ENCODE data around the gene TBC1D17.

TBC1D17 gene

DNA sequence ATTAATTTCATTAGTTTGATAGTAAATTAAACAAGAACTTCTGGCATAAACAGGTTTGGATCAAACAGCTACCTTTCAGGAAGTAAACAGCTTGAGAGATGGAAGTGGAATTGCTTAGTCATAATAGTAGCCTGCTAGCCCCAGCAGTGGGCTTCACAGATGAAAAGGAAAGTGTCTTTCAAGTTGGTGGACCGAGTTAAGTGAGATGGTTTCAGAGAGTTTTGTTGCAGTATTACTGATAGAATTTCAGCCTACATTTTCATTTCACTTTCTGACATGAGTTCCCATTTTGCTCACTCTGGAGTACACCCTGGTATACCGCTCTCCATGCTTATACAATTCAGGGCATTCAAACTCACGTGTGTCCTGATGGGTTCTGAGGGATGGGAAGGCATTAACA, 28.6 kb upstream of the TBC1D17 start:
- no peak for DNase-seq (ENCODE audit: low read depth)

DNA sequence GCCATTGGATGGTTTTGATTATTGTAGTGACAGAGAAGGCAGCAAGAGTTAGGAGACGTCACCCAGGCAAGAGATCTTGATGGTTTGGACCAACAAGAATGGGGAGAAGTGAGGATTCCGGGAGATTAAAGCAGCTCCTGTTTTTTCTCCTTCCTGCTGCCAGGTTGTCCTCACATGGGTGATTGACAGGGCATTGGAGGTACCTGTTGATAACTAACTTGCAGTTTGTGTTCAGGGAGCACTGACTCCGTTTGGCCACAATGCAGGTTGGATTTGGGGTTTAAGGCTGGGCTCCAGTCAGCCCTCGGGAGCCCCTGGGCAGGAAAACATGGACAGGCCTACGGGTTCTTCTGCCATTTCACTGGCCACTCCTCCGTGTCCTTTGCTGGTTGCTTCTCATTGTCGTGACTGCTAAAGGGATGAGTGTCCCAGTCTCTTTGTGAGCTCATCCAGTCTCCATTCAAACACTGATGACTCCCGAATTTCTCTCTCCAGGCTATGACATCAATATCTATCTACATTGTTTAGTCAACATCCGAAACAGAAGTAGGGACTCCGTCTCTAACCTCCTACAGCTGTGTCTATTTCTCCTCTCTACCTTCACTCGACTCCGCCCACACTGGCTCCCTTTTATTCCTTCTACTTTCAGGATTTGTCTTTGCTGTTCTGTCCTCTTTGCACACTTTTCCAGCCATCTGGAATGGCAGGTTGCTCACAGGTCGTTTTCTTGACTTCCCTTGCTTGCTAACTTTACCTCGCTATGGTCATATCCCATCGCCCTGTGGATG, 27.9 kb upstream of the TBC1D17 start:
- DNase-seq (ENCODE audit: low read depth) = no peak

DNA sequence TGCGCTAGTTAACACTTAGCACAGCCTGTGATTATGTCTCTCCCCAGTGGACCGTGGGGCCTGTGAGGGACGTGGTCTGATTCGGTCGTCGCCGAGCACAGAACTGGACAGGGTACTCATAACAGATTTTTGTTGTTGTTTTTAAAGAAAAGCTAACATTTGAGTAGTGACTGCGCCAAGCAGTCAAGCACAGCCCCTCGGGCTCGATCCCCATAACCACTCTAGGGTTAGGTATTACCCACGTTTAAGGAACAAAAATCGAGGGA, 27.3 kb upstream of the TBC1D17 start:
- DNase-seq (ENCODE audit: low read depth) = no peak

DNA sequence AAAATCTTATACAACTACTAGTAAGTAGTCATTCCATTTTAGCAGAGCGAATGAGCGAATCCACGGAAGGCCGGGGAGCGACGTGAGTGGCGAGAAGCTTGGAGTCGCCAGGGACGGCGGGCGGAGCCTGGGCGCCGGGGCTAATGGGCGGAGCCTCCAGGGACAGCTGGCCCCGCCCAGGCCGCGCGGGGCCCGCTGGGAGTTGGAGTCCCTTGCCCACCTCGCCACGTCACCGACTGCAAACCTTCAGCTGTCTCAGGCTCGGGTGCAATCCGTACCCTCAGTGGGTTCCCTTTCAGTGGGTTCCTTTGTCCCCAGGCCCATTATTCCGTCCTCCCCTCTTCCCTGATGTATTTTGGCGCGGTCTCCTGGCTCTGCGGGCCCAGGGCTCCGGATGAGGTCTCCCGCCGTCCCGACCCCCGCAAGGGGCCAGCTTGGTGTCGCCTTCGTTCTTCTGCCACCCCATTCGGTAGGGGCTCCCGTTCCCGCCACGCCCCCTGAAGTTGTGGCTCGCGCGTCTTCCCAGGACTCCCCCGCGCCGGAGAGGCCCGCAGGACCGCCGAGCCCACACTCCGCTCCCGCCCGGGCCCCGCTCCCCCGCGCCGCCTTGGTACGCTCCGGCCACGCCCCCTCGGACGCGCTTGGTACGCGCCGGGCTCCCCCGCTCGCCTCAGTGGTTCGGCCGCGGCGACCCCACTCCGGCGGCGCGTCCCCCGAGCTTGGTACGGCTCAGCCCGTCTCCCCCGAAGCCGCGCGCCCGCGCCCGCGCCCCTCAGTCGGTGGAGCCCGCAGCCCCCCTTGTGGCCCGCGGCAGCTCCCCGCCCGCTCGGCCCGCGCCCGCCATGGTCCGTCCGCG, 26.8 kb upstream of the TBC1D17 start, which contains the start of gene PTOV1:
Gene PTOV1 (plus strand): TSS at position 673 of the 856 bp plus-strand sequence.
- DNase-seq (ENCODE audit: low read depth) = peak; percentile 76

DNA sequence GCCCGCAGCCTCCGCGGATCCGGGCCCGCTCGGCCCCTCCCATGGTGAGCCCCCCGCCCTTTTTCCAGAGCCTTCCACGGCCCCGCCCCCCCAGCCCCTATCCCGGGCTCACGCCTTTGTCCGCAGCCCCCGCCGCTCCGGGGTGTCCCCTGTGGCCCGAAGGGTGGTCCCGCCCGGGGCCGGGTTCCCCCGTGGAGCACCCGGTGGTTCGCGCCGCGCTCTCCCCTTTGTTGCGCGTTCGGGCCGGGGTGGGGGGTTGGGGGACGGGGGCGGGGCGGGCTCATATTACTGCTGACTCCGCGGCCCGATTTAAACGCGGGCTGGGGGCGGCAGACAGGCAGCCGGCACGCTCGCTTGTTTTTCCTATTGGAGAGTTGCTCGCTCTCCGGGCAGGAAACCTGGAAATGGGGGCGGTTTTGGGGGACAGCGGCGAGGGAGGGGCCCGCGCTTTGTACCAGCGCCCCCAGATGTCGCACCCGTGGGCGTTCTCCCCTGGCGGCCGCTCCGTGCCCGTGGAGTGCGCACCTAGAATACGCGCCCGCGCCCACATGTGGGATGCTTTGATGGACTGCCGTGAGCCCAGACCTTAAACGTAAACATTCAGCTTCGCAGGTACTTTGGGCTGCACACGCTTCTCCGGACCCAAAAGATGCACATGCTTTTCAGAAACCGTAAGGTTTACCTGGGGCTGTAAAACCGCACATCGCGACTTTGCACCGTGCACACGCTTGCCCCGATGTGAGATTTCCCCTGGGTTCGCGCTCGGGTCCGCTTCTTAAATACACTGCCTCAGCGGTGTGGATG, 25.8 kb upstream of the TBC1D17 start:
- no peak for DNase-seq (ENCODE audit: low read depth)

DNA sequence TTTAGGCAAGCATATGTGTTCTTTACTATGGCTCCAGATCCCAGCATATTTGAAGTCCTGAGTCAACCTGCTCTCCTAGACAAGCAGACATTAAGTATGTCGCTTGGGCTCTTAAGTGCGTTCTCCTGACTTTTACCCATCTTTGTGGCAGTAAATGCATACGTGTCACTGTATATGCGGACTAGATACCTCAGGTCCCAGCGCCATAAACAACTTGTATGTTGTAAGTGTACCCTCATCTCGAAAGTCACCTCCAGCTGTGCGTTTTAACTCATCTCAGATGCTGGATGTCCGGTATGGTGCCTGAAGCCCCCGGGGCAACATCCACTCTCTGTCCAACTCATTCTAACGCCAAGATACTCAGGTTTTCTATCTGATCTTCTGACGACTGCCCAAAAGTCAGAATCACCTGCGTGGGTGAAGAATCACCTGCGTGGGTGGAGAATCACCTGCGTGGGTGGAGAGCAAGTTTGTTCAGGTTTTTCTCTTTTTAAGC, 24.8 kb upstream of the TBC1D17 start:
- no peak for DNase-seq (ENCODE audit: low read depth)

DNA sequence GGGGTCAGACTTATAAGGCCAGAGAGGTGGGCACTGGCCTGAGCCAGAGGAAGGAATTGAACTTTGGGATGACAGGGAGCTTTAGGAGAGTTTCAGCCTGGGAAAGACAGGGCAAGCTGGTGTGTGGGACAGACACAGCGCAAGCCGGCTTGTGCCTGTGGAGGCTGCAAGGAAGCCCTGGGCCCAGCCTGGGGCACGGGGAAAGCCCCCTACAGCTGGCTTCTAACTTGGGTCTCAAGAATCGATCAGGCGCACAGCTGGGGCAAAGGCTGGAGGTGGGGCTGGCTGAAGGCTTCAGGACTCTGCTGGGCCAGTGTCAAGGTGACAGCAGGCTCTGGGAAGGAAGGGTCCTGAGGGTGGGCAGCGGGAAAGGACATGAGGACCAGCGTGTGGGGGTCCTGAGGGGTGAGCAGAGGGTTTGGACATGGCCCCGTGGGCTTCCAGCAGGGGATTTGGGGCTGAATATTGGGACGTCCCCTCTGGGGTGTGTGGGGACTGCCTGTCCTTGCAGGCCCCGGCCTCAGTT, 23.6 kb upstream of the TBC1D17 start:
- DNase-seq (ENCODE audit: low read depth) = no peak

DNA sequence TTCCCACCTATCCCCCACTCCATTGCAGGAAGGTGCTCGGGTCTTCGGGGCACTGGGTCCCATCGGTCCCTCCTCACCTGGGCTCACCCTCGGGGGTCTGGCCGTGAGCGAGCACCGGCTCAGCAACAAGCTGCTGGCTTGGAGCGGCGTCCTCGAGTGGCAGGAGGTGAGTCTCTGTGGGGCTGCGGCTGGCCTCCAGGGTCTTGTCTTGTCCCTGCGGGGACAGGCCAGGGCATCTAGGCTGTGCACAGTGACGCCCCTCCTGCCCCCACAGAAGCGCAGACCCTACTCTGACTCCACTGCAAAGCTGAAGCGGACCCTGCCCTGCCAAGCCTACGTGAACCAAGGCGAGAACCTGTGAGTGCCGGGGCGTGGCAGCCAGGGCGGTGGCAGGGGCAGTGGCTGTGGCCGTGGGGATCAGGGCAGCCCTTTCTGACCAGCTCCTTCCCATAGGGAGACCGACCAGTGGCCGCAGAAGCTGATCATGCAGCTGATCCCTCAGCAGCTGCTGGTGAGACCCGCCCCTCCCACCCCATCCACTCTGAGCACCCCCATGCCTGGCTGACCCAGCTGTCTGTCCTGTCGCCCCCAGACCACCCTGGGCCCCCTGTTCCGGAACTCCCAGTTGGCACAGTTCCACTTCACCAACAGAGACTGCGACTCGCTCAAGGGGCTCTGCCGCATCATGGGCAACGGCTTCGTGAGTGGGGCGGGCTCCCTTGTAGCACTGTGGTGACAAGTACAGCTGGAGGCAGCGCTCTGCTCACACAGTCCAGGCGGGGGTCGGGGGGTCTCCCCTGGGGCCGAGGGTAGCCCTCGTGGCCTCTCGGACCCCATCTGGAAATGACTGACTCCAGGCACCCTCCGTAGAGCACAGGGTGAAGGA, 22.9 kb upstream of the TBC1D17 start:
- no peak for DNase-seq (ENCODE audit: low read depth)

DNA sequence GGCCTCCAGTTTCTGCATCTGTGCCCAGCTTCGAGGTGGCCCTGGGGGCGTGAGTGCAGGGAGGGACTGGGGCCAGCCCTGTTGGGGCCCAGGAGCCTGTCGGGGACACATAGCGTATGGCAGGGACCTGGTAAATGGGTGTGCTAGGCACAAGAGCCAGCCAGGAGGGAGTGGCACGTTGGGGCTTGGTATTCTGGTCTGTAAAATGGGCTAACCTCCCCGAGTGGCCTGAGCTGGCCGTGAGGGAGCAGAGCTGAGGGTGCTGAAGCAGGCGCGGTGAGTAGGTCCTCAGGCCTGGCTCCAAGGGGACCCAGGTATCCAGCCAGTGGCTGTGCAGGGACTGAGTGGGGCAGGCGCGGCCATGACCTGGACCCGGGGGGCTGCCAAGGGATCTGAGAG, 22.2 kb upstream of the TBC1D17 start:
- no peak for DNase-seq (ENCODE audit: low read depth)

DNA sequence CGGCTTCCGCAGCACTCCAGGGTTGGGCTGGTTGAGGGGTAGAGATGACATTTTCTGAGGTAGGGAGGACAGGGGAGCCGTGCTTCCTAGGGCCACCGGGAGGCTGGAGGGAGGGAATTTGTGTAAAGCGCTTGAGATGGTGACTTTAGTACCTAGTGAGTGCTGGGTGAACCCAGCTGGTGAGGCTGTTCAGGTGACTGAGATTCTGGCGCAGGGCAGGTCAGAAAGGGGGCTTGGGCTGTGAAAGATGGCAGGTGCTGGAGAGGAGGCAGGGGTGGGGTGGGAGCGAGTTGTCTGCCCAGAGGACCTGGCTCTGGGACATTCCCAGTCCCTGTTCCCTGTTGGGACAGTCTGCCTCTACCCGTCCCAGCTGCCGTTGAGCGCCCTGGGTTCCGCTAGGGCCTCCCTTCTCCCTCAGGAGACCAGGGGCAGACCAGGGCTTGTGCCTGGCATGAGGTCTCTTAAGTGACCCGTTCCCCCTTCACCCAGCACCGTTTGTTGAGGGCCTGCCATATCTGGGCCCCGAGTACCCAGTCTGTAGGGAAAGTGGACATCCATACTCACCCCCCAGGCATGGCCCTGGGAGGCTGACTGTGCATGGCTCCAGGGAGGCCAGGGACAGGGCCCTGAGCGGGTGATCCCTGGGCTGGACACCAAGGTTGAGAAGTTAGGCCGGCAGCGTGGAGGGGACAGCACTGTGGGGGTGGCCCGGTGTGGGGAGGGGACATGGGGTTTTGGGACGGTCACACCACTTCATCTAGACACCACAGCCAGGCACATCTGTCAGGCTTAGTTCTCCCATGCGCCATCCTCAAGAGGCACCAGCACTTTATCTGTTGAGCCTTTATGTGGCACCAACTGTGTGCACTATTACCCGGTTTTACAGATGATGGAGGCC, 21.6 kb upstream of the TBC1D17 start:
- no peak for DNase-seq (ENCODE audit: low read depth)

DNA sequence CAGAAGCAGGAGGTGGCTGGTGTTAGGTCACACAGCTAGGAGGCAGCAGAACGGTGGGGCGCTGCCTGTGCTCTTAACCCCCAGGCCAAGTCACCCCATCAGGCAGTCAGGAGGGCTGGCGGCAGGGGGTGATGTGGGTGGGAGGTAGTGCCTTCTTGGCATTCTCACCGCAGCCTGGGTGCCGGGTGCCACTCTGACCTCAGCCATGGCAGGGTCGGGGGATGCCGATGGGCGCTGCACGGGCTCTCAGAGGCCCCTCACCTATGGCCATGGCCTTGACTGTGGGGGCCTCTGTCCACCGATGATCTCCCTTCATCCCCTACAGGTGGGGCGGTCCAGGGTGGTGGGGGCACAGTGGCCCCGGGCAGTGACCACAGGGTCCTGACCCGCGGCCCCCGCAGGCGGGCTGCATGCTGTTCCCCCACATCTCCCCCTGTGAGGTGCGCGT, 20.9 kb upstream of the TBC1D17 start:
- DNase-seq (ENCODE audit: low read depth) = no peak

DNA sequence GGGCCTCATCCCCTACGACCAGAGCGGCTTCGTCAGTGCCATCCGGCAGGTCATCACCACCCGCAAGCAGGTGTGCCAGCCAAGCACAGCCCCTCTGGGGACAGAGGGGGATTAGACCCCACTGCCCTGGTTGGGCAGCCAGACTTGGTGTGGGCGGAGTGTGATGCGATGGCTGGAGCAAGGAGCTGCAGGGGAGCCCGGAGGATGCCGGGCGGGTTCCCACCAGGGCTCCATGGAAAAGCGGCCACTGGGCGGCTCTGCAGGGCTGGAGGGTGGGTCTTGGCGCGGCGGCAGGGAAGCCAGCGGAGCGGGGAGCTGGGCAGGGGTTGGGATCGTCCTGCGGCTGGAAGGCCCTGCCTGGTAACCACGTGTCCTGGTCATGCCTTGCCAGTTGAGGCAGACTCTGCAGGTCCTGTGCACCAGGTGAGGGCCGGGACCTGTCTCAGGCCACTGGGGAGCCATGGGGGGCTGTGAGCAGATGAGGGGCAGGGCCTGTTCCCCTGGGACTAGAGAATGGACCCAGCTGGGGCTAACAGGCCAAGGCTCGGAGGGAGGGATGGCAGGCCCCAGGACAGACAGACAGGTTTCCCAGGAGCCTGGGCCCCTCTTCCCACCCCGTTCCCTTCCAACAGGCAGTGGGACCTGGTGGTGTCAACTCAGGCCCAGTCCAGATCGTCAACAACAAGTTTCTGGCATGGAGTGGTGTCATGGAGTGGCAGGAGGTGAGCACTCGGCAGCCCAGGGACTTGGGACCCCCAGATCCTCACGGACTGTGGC, 20.3 kb upstream of the TBC1D17 start:
- no peak for DNase-seq (ENCODE audit: low read depth)

DNA sequence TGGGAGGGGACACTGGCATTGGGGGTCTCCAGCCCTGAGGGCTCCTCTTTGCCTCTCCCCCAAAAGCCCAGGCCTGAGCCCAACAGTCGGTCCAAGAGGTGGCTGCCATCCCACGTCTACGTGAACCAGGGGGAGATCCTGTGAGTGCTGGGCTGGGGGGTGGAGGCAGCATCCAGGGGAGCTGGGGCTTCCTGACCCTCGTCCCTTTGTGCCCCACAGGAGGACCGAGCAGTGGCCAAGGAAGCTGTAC, 19.7 kb upstream of the TBC1D17 start:
- no peak for DNase-seq (ENCODE audit: low read depth)

DNA sequence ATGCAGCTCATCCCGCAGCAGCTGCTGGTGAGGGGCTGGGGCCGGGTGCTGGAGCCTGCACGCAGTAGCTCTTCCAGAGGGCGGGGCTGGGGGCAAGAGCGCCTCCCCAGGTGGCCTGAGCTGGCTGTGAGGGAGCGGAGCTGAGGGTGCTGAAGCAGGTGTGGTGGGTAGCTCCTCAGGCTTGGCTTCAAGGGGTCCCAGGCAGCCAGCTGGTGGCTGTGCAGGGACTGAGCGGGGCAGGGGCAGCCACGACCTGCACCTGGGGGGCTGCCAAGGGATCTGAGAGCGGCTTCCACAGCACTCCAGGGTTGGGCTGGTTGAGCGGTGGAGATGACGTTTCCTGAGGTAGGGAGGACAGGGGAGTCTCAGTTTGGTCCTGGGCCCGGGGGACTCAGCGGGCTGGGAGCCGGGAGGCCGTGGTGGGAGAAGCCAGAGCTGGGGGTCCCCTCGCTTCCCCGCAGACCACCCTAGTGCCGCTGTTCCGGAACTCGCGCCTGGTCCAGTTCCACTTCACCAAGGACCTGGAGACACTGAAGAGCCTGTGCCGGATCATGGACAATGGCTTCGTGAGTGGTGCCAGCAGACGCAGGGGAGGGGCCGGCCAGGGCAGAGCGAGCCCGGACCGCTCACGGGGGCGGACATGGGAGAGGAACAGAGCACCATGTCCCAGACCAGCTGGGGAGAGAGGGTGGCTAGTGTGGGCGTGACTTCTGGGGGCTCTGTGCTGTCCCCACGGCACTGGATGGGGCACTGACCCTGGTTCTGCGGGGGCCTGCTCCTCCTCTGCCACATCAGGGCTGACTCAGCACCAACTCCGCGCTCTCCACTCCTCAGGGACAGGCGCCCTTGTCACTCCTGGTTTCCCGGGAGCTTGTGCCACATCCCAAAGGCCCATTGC, 19.2 kb upstream of the TBC1D17 start:
- DNase-seq (ENCODE audit: low read depth) = no peak

DNA sequence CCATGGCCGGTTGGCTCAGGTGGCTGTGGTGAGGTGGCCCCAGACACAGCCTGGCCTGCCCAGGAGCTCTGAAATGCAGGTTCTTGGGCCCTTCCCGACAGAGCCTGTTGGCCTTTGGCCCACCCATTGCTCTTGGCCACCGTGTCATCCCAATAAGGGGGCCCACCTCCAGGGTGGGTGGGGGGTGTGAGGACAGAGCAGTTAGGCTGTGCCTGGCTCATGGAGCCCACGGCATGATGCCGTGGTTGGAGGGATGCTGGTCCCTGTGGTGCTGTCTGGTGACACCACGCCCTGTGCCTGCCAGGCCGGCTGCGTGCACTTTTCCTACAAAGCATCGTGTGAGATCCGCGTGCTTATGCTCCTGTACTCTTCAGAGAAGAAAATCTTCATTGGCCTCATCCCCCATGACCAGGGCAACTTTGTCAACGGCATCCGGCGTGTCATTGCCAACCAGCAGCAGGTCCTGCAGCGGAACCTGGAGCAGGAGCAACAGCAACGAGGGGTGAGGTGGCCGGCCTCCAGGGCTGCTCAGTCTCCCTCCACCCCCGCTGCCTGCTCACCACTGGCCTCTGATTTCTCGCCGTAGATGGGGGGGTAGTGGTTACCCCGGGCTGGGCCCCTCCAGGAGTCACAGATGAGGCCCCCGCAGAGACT, 17.7 kb upstream of the TBC1D17 start:
- DNase-seq (ENCODE audit: low read depth) = no peak

DNA sequence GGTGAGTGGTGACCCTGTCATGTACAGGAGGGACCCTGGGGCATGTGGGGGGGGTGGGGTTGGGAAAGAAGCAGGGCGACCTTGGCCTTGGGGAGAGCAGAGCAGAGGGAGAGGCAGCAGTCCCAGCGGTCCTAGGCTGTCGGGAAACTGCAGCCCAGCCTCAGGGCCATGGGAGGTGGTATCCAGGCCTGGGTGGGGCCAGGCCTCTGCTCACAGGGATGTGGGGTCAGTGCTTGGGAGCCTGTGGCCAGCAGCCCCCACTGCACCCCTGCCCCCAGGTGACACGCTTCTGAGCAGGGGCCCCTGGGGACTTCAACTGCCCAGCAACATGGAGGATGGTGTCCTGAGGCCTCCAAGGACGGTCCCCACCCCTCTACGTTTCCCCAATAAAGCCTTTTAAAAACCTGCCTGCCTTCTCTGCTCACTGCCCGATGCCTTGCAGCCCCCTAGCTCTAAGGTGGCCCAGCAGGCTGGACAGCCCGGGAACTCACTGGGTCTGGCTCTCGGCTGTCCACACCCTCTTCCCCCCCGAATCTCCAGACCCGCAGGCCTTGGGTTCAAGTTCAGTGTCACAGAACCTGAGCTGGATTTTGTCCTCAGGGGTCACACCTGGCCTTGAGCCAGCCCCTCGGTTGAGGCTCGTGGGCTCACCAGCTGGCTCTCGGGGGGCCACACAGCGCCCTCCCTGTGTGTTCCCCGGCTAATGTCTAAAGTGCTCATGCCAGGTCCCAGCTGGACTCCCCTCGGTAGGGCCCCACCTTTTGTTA, 17.0 kb upstream of the TBC1D17 start:
- no peak for DNase-seq (ENCODE audit: low read depth)

DNA sequence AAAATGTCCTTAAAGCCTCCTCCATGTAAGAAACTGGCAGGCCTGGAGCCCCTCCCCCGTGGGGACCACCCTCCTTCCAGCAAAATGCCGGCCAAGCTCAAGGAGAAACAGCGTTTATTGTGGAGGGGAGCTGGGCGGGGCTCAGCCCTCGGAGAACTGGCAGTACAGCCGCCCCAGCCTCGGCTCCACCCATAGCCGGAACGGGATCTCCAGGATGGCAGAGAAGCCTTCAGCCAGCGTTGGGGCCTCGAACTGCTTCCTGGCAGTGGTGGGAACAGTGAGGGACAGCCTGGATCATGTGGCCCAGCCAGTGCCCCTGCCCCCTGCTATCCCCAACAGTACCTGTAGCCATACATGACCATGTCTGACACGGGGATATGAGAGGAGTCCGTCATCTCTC, 16.4 kb upstream of the TBC1D17 start:
- DNase-seq (ENCODE audit: low read depth) = no peak
